Fibroblast of skin of right quadriceps (primary cell): Measurements from ENCODE around the gene TRPV3.
"Not testable (repeated sequence)": the region's sequence is repeated elsewhere in the genome, so short reads cannot be mapped to it uniquely, and the experiment has no call there.

Source experiments
- DNase-seq: peaks from one replicate; pipeline ENCODE4 v3.0.0-alpha.2; 2013

TRPV3 gene

GRCh38 chr17:3557768-3558583, at the start of gene TRPV3:
Gene TRPV3, minus strand, starts transcription at chr17:3557812. Its CDS starts 2,962 bp downstream, at chr17:3554850.
- no peak for DNase-seq

GRCh38 chr17:3603870-3604259, 46.3 kb upstream of the TRPV3 start:
- DNase-seq, result no peak

DNA sequence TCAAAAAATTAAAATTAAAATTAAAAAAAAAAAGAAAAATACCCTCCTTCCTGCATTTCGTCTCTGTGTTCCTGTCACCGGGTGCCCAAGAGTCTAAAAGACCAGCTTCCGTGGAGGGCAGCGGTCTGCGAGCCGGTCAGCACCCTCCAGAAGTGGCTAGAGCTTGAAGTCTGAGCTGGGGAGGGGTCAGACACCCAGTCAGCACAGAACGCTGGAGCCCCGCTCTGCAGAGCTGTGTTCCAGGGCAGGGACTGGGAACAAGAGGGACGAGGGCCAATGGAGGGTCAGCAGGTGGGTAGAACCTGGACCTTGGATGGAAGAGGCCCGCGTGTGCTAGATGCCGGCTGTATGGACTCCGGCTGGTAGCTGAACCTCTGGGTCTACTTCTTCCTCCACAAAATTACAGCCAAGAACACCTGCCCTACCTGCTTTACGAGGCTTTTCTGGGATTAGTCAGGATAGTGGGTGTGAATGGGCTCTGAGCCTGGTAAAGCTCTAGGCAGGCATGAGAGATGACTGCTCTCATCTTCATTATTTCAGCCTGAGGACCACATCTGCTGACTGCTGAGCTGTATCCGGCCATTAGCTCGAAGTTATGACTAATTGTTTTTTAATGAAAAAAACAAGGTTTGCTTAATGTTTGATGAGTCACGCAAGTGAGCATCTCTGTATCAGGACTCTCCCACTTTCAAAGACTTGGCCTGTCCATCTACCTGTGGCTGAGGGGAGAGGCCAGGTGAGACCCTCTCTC, 45.7 kb upstream of the TRPV3 start:
- peak; percentile 67 for DNase-seq

DNA sequence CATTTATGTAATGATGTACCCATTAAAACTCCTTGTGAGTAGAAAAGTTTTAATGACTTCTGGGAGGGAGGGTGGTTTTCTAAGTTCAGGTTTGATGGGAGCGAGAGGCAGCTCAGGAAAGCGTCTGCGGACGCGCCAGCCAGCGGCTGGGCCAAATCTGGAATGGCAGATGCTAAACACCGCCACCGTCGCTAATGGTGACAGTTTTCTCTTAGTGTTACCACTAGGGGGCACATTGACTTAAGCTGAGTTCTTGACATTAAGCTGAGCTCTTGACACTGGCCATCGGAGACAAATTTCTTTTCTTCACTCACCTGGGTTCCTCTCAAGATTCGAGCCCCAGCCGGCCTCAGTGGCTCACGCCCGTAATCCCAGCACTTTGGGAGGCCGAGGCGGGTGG, 44.9 kb upstream of the TRPV3 start:
- DNase-seq, result no peak

- no peak for DNase-seq
Measured at GRCh38 chr17:3600529-3601205, 43.1 kb upstream of the TRPV3 start.

- no peak for DNase-seq
Measured at GRCh38 chr17:3598078-3598477, 40.5 kb upstream of the TRPV3 start.

- DNase-seq, result no peak
Measured at GRCh38 chr17:3596804-3597464, 39.3 kb upstream of the TRPV3 start.

GRCh38 chr17:3594976-3595375, 37.4 kb upstream of the TRPV3 start:
- peak; percentile 64 for DNase-seq

DNA sequence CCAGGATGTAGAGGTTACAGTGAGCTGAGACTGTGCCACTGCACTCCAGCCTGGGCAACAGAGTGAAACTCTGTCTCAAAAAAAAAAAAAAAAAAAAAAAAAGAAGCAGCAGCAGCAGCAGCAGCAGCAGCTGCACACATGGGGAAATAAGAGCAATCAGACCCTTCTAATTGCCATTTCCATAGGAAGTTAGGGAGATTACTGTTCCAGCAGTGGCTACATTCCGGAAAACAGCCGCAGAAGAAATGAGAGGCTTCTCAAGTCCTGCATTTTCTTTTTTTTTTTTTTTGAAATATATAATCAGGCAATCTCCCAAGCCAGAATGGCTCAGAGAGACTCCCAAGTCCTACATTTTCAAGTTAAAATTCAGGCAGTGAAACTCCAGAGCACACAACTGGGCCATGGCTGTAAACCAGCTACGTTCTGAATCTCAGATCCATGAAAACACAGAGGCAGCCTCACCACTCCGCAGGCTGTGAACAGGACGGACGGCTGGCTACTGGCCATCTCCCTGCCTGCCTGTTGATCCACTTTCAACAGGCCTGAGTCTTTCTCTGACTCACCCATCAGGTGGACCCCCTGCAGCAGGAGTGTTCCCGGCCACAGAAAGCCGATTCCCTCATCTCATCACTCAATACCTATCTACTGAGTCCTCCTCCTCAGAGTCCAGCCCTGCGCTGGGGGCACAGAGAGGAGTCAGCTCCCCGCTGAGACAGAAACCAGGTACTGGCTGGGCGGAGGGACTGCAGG, 36.6 kb upstream of the TRPV3 start:
- peak; percentile 88 for DNase-seq

GRCh38 chr17:3593384-3593783, 35.8 kb upstream of the TRPV3 start:
- no peak for DNase-seq

DNA sequence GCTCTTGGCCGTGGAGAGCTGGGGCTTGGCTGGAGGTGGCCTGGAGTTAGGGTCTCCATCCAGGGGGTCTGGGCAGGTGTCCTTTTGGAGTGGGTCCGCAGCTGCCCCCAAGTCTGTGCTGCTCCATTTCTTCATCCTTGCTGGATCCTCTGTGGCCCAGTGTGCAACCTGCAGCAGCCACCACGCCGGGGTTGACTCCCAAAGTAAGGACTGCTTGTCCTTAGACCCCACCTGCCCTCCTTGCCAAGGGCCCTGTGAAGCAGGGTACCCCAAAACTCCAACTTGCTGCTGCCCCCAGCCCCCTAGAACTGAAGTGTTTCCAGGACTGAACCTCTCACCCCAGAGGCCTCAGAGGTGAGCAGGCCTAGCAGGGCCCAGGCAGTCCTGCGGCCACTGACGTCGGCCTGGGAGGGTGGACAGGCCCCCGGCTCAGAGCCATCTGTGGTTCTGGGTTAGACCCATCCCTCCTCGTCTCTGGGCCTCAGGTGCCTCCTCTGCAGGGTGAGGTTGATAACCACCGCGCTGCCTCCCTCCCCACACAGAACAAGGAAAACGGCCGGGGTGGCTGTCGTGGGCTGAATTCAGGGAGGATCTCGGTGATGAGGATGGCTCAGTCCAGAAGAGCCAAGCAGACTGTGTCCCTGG, 34.7 kb upstream of the TRPV3 start:
- no peak for DNase-seq

GRCh38 chr17:3590768-3591167, 33.2 kb upstream of the TRPV3 start:
- no peak for DNase-seq

- no peak for DNase-seq
Measured at GRCh38 chr17:3590231-3590630, 32.6 kb upstream of the TRPV3 start.

DNA sequence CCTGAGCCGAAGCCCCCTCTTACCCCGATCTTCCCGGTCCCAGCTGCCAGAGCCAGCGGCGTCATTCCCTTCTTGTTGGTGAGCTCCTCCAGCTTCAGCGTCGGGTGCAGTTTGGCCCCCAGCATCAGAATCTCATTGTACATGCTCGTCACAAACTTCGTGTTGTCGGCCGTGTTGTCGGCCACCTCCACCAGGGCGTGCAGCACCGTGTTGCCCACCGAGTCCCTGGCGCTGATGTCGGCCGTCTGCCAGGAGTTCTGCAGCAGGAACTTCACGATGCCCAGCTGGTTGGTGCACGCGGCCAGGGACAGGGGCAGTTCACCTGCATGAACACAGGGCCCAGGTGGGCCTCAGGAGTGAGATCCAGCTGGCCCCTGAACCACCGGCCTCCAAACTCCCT, 32.2 kb upstream of the TRPV3 start:
- no peak for DNase-seq

DNA sequence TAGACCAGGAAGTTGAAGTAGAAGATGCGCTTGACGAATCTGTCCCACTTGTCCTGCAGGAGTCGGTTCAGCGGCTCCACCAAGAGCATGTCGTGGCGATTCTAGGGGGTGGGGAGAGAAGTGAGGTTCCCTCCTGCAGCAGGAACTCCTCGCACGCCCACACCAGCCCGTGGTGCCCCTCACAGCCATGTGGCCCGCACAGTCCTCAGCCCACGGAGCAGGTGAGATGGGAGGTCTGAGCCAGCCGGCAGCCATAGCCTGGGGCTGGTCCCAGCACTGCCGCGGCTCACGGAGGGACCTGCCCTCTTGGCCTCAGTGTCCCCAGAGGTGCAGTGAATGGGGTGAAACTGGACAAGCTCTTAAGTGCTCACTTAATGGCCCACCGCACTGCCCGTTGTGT, 28.2 kb upstream of the TRPV3 start:
- no peak for DNase-seq

DNA sequence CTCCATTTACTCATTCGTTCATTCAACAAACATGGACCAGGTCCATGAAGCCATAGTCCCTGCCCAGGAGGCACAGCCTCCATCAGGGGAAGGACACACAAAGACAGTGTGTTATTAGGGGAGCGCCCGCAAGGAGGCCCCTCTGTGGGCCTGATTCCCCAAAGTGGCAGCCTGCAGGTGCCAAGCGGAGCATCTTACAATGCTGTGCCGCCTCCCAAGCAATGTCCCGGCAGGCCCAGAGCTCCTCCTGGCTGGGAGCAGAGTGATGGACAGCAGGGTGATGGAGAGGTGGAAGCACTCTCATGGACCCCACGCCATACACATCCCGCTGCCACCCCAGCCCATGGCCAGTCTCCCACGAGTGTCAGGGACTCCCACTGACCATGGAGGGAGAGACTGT, 25.8 kb upstream of the TRPV3 start:
- no peak for DNase-seq

DNA sequence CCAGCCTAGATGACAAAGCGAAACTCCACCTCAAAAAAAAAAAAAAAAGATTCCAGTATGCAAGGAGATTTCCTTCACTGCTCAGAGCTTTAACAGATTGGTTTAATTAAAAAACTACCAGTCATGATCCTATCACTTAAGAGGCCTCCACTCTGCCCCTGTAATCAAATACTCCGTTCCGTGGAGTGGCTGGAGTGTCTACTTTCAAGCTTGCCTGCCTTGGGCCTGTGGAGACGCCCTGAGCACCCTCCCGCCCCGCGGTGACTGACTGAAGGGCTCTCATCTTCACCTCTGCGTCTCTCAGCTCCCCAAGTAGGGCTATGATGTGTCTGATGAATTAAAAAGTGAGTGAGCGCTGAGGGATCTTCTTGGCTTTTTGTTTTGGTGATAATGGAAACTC, 25.3 kb upstream of the TRPV3 start:
- DNase-seq, result peak; percentile 11

GRCh38 chr17:3578667-3579066, 21.1 kb upstream of the TRPV3 start:
- DNase-seq, result not testable (repeated sequence)

GRCh38 chr17:3576970-3577369, 19.4 kb upstream of the TRPV3 start:
- no peak for DNase-seq

DNA sequence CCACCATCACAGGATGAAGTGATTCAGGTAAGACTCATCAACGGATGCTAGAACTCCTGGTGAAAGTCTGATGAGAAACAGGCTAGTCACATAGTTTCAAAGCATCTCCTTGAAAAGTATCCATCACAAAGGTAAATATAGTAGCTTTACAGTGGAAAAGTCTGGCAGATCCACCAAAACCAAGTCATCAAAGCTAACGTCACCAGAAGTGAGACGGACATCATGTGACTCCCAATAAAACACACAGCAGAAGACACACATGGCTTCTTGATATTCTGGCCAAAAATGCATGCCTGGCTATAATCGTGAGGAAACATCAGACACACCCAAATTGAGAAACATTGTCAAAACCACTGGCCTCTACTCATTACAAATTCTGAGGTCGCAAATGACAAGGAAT, 17.9 kb upstream of the TRPV3 start:
- peak; percentile 19 for DNase-seq

- no peak for DNase-seq
Measured at GRCh38 chr17:3574231-3574630, 16.6 kb upstream of the TRPV3 start.
